Testis (tissue), 2 donors: ENCODE results near the gene NCAM2.

Experiments
- CTCF ChIP-seq, 3 experiments: fragments of 450-650 bp in 2 of 3; fragments of 200-600 bp in 1 of 3; sonication (generic) in 1 of 3; IDR thresholded peaks; one replicate each; pipeline ENCODE4 v1.5.1; 2016 to 2019; ENCODE audit warnings: antibody characterized with exemption in 3 of 3, mild to moderate bottlenecking in 2 of 3, moderate library complexity in 1 of 3
- POLR2A ChIP-seq: fragments of 450-650 bp; IDR thresholded peaks from one replicate; pipeline ENCODE4 v1.6.1; 2017; ENCODE audit warnings: antibody characterized with exemption, mild to moderate bottlenecking, moderate library complexity

GRCh38 chr21:21064353-21064752 is 66.1 kb downstream of the NCAM2 start:
- TF ChIP-seq CTCF (IDR thresholded peaks at IDR 0.05) (no peak), POLR2A (no peak)
